OCI-M2 (cell line): Measurements from ENCODE around the gene DMBX1.

ENCODE experiments used
- DNase-seq: peaks from one replicate; lab custom pipeline; 2025; ENCODE audit not compliant: unreplicated experiment; lab: John Stamatoyannopoulos, UW

The DMBX1 gene

GRCh38 chr1:46480959-46481646, 8.5 kb upstream of the DMBX1 start:
- no peak for DNase-seq

GRCh38 chr1:46481961-46482360, 7.7 kb upstream of the DMBX1 start:
- no peak for DNase-seq

- no peak for DNase-seq
These were observed 6.0 kb upstream of the DMBX1 start for GRCh38 chr1:46483589-46483988.

GRCh38 chr1:46484783-46485490, 4.7 kb upstream of the DMBX1 start:
- no peak for DNase-seq

- no peak for DNase-seq
These were observed 3.8 kb upstream of the DMBX1 start for GRCh38 chr1:46485564-46486431.

- DNase-seq: no peak
These were observed 3.1 kb upstream of the DMBX1 start for GRCh38 chr1:46486432-46487015.

- no peak for DNase-seq
These were observed 1.8 kb upstream of the DMBX1 start for GRCh38 chr1:46487818-46488218.

- no peak for DNase-seq
These were observed 1.1 kb upstream of the DMBX1 start for GRCh38 chr1:46488343-46489168.

GRCh38 chr1:46489169-46489637, 433 bp upstream of the DMBX1 start:
- DNase-seq: no peak

GRCh38 chr1:46490406-46490655, 695 bp downstream of the DMBX1 start:
- no peak for DNase-seq

GRCh38 chr1:46490656-46491442, 1.2 kb downstream of the DMBX1 start:
- DNase-seq: no peak

- DNase-seq: no peak
These were observed 2.0 kb downstream of the DMBX1 start for GRCh38 chr1:46491443-46492268.

GRCh38 chr1:46492269-46492853, 2.7 kb downstream of the DMBX1 start:
- DNase-seq: no peak

GRCh38 chr1:46492871-46493270, 3.2 kb downstream of the DMBX1 start:
- no peak for DNase-seq

GRCh38 chr1:46493316-46494032, 3.8 kb downstream of the DMBX1 start:
- no peak for DNase-seq

GRCh38 chr1:46494910-46495309, 5.3 kb downstream of the DMBX1 start:
- no peak for DNase-seq

- no peak for DNase-seq
These were observed 6.1 kb downstream of the DMBX1 start for GRCh38 chr1:46495778-46496177.

GRCh38 chr1:46496505-46496904, 6.9 kb downstream of the DMBX1 start:
- DNase-seq: no peak
